Esophagus muscularis mucosa (tissue), 4 donors: ENCODE measurements around the gene TEX101.
"Not testable (repeated sequence)": the region's sequence is repeated elsewhere in the genome, so short reads cannot be mapped to it uniquely, and the experiment has no call there.

Experiments
- EP300 ChIP-seq: sonication (generic); formaldehyde crosslinking; IDR thresholded peaks from one replicate; pipeline ENCODE4 v1.6.1; 2017; ENCODE audit warnings: antibody characterized with exemption
- POLR2A ChIP-seq: fragments of 450-650 bp; IDR thresholded peaks from one replicate; pipeline ENCODE4 v1.6.1; 2017; ENCODE audit warnings: antibody characterized with exemption, moderate library complexity, mild to moderate bottlenecking, low read depth
- POLR2AphosphoS5 ChIP-seq, 2 donors: sonication (generic); formaldehyde crosslinking; IDR thresholded peaks; one replicate each; pipeline ENCODE4 v1.6.1; 2017; ENCODE audit warnings: antibody characterized with exemption in 2 of 2
- TF ChIP-seq, protein P1 (sequence below), 3 experiments: fragments of 200-600 bp in 2 of 3; fragments of 450-650 bp in 1 of 3; sonication (generic) in 2 of 3; IDR thresholded peaks; one replicate each; pipeline ENCODE4 v1.5.1; 2017 to 2019; ENCODE audit warnings: antibody characterized with exemption in 3 of 3, mild to moderate bottlenecking in 2 of 3, moderate library complexity in 1 of 3

DNA sequence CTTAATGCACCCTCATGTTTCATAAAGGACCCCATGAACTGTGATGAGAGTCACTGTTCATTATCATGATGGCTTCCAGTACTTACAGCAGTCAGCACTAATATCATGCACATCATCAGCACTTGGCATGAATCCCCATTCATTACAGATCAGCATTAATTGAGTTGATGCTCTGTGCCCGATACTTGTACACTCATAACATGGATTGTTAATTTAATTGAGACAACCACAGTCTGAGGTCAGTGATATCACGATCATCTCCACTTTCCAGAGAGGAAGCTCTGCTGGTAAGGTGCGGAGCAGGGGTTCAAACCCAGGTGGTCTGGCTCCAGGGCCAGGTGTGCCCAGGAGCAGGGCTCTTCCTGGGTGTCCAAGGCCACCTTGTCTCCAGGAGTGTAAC, 21.2 kb upstream of the TEX101 start:
- not testable (repeated sequence) for TF ChIP-seq POLR2A; EP300; POLR2AphosphoS5 (IDR thresholded peaks at IDR 0.05)
- TF ChIP-seq, protein P1, sequence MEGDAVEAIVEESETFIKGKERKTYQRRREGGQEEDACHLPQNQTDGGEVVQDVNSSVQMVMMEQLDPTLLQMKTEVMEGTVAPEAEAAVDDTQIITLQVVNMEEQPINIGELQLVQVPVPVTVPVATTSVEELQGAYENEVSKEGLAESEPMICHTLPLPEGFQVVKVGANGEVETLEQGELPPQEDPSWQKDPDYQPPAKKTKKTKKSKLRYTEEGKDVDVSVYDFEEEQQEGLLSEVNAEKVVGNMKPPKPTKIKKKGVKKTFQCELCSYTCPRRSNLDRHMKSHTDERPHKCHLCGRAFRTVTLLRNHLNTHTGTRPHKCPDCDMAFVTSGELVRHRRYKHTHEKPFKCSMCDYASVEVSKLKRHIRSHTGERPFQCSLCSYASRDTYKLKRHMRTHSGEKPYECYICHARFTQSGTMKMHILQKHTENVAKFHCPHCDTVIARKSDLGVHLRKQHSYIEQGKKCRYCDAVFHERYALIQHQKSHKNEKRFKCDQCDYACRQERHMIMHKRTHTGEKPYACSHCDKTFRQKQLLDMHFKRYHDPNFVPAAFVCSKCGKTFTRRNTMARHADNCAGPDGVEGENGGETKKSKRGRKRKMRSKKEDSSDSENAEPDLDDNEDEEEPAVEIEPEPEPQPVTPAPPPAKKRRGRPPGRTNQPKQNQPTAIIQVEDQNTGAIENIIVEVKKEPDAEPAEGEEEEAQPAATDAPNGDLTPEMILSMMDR (IDR thresholded peaks at IDR 0.05), result not testable (repeated sequence)
